Loucy (cell line): Measurements from ENCODE around the gene TIMM13.

Experiments used
- CTCF ChIP-seq: fragments of 200-600 bp; sonication (generic); conservative IDR thresholded peaks from 2 replicates; pipeline ENCODE4 v1.5.1; 2014; ENCODE audit warnings: mild to moderate bottlenecking, antibody characterized with exemption, low read length
- EZH2phosphoT487 ChIP-seq: fragments of 200-600 bp; IDR thresholded peaks from 2 replicates; pipeline ENCODE4 v1.6.1; 2018; ENCODE audit warnings: antibody characterized with exemption, mild to moderate bottlenecking, moderate library complexity, borderline replicate concordance

GRCh38 chr19:2399582-2399981, 27.8 kb downstream of the TIMM13 start:
- TF ChIP-seq CTCF (no peak), EZH2phosphoT487 (no peak)
